ENCODE results near the gene MYL11.
"Not testable (repeated sequence)": the region's sequence is repeated elsewhere in the genome, so short reads cannot be mapped to it uniquely, and the experiment has no call there.

The MYL11 gene, protein sequence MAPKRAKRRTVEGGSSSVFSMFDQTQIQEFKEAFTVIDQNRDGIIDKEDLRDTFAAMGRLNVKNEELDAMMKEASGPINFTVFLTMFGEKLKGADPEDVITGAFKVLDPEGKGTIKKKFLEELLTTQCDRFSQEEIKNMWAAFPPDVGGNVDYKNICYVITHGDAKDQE

DNA sequence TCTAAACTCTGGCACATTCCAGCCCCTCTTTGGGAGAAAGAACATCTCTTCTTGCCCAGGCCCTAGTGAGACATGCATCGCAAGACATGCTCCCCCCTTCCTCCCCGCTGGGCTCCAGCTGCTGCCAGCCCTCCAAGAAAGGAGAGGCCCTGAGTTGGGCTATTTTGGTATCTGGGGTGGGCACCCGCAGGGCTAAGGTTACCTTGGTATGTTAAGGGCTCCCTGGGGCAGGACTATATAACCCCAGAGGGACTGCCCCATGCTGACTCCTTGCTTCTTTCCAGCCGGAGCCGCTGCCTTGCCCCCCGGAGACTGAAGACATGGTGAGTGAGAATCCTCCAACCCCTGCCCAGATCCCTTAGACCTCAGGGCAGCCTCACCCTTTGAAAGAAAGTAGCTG lies at the start of gene MYL11:
Gene MYL11 (plus strand): TSS at position 265 of the 400 bp plus-strand sequence. CDS start 56 bp downstream, at position 321.
- peak in 1 of 2 experiments; percentile 14 for DNase-seq

DNA sequence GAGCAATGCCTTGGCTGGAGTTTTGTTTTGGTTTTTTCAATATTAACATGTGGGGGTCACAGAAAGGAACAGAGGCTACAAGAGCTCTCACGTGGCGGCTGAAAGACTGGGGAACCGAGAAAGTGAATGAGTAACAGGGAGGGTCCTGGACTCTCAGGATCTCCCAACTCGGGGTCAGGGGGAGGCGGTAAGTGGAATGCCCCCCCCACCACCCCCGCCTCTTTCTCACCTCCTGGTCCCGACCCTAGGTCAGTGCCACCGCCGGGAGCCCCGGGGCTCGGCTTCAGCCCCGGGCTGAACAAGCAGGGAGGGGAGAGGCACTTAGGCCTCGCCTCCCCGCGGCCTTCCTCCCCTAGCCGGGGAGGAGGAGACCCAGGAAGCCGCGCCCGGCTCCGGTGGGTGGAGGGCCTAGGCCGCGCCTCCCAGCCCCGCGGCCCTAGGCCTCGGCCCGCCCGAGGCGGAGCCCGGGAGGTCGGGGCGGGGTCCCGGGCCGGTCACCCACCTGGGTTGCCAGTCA lies 40.1 kb upstream of the MYL11 start:
- DNase-seq = peak; percentile 90 to 93

DNA sequence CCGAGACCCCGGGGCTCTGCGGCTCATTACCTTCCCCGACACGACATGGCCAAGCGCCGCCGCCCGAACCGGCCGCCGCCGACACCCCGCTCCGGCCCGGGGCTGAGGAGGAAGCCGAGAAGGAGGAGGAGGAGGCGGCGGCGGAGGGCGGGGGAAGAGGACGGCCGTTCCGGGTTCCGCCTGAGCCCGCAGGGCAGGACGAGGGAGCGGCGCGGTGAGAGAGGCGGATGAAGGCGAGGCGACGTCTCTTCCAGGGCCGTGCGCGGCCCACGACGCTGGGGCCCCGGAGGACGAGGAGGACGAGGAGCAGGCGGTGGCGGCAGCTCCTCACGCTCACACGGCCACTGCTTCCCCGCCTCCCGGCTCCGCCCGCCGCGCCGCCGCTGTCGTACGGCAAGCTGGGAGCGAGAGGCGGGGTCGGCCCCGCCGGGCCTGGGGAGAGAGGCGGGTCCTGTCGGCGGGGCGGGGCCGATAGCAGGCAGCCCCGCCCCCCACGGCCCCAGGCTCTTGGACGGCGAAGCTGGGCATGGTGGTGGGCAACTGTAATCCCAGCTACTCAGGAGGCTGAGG lies 39.5 kb upstream of the MYL11 start:
- peak; percentile 90 to 92 for DNase-seq

DNA sequence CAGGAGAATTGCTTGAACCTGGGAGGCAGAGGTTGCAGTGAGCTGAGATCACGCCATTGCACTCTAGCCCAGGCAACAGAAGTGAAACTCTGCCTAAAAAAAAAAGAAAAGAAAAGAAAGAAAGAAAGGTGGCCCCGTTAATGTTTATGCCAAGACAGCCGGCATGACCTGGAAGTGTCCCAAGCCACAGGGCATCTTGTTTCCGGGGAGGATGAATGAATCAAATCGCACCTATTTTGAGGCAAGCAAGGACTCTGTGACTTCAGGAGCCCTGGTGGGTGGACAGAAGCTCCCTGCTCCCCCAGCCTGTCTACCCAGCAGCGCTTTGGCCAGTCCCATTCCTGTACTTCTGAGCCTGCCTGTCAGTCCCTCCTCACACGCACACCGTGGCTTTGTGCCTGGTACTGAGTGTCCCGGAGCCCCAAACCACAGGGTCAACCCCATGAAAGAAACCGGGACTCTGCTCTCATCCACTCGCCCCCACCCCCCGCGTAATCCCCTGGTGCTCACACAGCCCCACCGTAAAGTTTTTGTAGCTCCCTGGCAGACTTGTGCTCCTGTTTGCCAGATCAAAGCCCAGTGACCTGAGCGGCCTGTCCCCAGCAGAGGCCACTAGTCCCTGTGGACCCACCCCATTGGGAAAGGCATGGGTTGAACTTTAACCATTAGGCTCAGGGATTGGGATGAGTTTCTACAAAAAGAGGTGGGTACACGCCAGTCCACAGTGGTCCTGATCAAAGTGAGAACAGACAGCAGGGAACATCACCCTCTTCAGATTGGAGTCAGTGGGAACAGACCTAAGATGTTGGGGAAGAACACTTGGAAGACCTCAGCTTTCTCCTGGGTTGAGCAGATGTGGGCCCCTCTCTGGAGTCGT lies 38.8 kb upstream of the MYL11 start:
- DNase-seq = peak in 1 of 2 experiments; percentile 49

DNA sequence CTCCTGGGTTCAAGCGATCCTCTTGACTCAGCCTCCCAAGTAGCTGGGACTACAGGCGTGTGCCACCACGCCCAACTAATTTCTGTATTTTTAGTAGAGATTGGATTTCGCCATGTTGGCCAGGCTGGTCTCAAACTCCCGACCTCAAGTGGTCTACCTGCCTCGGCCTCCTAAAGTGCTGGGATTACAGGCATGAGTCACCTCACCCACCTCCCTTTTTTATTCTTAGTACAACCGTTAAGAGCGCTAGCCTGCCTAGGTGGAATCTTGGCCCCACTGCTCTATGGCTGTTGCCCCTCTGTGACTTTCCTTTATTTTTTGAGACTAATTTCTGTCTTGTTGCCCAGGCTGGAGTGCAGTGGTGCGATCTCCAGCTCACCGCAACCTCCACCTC lies 36.6 kb upstream of the MYL11 start:
- DNase-seq = peak in 1 of 2 experiments; percentile 9

DNA sequence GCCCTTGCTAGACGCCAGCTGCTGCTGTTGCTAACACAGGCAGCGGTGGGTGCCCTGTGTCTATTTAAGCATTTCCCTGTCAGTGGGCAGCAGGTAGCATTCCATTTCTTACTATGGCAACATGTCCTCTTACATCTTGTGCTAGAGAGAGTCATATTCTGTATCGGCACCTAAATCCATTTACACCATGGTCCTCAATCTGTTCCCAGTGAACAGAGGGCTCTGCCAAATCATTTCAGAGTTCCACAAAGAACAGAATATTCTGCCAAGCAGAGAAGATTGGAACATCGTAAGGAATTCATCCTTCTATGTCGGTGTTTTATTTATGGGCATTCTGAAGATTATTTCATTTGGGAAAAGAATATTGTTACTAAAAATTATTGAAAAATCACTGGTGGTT lies 35.9 kb upstream of the MYL11 start:
- DNase-seq = not testable (repeated sequence)

DNA sequence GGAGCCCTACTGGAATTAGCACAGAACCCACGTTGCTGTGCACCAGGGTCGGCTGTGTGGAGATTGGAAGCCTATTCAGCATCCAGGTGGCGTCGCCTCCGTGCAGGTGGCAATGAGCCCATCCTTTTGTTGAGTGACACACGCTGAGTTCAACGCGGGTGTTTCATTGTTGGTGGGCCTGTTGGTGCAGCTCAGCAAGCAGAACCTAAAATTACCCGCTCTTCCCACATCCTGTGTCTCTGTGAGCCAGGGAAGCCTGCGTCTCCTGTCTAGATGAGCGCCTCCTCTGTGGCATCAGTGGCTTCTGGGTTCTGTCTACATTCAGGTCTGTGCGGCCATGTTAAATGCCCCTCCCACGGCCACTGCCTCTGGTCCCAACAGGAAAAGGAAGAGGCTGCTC lies 34.0 kb upstream of the MYL11 start:
- DNase-seq = peak; percentile 19 to 30

DNA sequence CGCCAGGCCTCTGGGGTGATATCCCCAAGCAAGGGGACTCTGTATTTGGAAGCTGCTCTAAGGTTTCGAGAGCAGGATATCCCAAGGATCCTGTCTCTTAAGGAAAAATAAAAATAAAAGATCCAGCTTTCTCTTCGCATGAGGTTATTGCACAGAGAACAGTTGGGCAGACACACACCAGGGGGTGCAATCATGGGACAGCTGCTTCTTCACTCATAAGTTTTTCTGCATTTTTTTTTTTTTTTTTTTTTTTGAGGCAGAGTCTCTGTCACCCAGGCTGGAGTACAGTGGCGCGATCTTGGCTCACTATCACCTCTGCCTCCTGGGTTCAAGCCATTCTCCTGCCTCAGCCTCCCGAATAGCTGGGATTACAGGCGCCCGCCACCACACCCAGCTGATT lies 32.6 kb upstream of the MYL11 start:
- DNase-seq = peak; percentile 11 to 12

DNA sequence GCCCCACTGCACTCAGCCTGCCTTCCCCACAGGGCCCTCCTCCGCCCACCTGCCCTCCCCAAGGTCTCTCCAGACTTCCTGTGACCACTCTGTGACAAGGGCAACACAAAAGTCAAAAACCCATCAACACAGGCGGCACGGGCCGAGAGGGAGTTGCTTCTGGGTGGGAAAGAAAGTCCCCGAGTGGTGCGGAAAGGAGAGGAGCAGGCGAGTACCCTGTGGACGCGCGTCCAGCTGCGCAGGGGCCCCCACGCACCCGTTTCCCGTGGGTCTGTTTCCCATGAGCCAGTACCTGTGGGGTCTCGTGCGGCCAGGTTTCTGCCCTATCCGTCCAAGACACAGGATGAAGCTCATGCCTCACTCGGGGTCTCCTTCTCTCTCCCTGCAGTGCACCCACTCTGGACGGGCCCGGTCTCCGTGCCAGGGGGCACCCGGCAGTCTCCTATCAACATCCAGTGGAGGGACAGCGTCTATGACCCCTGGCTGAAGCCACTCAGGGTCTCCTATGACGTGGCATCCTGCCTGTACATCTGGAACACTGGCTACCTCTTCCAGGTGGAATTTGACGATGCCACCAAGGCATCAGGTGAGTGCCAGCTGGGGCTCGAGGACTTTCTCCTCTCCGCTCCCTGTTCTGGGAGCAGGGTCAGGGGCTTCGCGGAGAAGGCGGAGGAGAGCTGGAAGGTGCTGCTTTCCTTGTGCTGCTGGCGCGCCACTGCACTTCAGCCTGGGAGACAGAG lies 31.7 kb upstream of the MYL11 start:
- DNase-seq = peak; percentile 13 to 17

DNA sequence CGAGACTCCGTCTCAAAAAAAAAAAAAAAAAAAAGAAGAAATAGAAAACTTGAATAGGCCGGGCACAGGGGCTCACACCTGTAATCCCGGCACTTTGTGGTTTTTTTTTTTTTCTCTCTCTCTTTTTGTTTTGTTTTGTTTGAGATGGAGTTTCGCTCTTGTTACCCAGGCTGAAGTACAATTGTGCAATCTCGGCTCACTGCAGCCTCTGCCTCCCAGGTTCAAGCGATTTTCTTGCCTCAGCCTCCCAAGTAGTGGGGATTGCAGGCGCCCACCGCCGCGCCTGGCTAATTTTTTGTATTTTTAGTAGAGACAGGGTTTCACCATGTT lies 31.1 kb upstream of the MYL11 start:
- DNase-seq = peak in 1 of 2 experiments; percentile 10

DNA sequence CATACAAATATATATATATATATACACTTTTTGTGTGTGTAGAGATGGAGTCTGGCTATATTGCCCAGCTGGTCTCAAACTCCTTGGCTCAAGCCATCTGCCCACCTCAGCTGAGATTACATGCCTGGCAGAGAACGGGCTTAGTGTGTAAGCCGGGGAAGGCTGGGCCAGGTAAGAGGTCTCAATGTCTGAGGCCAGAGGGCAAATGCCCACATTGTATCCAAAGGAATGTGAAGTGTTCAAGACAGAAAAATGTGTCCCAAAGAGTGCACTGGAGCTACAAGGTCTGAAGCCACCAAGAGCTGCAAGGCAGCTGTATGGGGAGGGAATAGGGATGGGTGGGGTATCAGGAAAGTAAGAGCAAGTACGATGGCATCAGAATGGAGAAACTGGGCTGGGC lies 28.3 kb upstream of the MYL11 start:
- peak in 1 of 2 experiments; percentile 10 for DNase-seq

DNA sequence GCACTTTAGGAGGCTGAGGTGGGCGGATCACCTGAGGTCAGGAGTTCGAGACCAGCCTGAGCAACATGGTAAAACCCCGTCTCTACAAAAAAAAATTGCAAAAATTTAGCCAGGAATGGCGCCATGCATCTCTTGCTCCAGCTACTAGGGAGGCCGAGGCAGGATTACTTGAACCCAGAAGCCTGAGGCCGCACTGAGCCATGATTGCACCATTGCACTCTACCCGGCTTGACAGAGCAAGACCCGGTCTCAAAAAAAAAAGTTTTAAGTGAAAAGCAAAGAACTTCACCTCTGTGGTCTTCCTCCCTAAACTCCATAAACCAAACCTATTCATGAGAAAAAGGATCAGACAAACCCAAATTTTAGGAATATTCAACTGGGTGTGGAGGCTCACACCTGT lies 26.5 kb upstream of the MYL11 start:
- no peak for DNase-seq

DNA sequence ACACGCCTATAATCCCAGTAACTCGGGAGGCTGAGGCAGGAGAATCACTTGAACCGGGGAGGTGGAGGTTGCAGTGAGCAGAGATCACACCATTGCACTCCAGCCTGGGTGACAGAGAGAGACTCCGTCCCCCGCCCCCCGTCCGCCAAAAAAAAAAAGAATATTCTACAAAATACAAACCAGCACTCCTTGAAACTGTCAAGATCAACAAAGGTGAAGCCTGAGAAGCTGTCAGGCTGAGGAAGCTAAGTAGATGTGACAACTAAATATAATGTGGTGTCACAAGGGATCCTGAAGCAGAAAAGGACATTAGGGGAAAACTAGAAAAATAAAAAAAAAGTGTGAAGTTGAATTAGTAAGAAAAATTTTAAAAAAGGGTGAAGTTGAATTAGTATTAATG lies 25.7 kb upstream of the MYL11 start:
- no peak for DNase-seq

DNA sequence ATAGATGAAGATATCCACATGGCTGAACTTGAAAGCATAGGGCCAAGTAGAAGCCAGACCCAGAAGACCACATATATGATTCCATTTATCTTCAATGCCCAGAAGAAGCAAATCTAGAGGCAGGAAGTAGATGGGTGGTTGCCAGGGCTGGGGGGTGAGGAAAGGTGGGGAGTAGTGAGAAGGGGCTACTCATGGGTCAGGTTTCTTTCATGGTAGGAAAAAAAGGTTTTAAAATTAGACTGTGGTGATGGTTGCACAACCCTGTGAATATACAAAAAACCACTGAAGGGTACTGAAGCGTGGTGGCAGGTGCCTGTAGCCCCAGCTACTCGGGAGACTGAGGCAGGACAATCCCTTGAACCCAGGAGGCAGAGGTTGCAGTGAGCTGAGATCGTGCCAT lies 24.9 kb upstream of the MYL11 start:
- DNase-seq = no peak

DNA sequence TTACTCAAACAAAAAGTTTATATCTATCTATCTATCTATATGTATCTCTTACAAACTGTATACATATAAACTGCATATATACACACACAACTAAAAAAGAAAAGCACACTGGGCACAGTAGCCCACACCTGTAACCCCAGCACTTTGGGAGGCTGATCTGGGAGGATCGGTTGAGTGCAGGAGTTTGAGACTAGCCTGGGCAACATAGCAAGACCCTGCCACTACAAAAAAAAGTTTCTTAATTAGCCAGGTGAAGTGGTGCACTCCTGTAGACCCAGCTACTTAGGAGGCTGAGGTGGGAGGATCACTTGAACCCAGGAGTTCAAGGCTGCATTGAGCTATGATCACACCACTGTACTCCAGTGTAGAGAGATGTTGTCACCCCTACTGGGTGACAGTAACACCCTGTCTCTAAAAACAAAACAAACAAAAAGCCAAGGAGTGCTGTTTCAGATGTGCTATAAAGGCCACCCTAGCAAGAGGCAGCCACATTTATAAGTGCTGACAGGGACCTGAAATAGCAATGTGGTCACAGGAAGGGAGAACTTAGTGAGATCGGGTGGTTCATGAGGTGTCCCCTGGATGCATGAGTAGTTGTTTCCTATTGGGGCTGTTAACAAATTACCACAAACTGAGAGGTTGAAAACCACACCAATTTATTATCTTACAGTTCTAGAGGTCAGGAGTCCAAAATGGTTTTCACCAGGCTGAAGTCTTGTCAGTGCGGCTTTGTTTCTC lies 24.3 kb upstream of the MYL11 start:
- no peak for DNase-seq

DNA sequence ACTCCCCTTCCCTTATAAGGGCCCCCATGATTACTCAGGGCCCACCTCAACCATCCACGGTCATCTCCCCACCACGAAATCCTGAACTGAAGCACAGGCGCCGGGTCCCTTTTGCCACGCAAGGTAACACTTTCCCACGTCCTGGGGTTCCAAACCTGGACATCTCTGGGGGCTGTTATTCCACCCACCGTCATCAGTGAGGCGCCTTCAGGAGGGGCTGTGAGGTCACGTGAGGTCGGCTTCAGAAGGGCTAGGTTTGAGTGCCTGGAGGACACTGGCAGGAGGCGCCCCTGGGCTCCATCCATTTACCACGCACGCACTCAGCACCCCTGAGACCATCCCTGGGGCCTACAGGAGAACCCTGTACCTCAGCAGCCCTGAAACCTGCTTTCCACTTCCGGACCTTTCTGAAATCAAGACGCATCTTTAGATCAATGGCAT lies 23.6 kb upstream of the MYL11 start:
- DNase-seq = no peak

DNA sequence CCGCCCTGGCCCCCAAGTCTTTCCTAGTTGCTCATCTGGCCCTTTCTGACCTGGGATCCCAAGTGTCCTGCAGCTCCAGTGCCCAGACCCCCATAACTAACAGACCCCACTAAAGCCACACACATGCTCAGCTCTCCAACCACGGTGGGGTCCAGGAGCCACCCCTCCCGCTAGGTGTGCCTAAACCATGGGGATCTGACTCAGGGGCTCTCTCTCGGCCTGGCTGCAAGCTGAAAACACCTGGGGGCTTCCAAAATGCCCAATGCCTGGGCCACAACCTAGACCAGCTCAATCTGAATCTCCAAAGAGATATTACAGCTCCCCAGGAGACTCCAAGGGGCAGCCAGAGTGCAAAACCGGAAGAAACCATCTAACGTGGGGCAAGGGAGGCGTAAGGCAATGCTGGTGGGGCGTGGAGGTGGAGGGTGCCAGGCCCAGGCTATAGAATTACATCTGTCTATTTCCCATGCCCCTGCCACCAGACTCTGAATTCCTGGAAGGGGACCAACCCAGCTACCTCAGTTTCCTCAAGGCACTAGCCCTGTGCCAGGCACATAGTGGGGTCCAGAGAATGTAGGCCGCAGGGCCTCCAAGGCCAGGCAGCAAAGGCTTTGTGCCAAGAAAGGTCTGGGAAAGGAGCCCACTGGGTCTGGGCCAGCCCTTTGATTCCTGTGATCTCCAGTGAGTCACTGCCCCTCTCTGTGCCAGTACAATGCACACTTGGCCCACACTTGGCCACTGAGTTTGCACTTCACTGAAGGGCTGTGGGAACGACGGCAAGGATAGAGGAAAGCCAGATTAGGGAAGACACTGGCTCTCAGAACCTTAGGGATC lies 22.8 kb upstream of the MYL11 start:
- DNase-seq = no peak

DNA sequence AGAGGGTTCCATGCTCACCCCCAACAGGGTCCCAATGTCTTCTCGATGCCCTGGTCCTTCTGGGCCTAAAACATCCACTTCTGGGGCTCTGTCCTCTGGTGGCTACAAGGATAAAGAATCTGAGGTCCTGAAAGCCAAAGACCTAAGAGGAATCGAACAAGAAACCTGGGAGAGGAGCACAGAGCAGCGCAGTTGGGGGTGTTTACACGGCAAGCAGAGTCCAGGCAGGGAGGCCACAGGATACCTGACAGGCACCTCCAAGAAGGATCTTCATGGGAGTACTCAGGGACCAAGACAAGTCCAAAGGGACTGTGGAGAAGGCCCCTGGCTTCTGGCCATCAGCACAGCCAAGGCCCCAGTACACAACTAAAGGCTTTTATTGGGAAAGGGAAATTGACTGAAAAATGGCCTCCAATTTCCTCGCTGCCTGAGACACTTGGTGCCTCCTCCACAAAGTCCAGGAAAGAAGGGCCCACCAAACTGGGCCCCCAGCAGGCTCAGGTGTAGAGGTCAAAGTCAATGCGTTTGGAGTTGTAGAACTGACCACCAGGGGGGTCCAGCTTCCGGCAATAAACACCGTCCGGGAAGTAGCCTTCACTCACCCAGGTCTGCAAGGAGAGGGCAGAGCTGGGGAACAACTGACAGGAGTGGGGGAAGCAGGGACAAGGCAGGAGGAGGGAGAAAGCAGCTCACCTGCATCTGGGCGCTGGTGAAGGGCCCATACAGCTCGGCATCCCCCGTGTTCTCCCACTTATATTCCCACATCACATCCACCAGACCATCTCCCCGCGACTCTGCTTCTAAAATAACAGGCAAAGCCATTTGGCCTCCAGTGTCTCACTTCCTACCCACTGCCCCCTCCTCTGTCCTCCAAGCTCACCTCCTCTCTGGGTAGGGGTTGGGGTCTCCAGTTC lies 21.9 kb upstream of the MYL11 start:
- no peak for DNase-seq

DNA sequence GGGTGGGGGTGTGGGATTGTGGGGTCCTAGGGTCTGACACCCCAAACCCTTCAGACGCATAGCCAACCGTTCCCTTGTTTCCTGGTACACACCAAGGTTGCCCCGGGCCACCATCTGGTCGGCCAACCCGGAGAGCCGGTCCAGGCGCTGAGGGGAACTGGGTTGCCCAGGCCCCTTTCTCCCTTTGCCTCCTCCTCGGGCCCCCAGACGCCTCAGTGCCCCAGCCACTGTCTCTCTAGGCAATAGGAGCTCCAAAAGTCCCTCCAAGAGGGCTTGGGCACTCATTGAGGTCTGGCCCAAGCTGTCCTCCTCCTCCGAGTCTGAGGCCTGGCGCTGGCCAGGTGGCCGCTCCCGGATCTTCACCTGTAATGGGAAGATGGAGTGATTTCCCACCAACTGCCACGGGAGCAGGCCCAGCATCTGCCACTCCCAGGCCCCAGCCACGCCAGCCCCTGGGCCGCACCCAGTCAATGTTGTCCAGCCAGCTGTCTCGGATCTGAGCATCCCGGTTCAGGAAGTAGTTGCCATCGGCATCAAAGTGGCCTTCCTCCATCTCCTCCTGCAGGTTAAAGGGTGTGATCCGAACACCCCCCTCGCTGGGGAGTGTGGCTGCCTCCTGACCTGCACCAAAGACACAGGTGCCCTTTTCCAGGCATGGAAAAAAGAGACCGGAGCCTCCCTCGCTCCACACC lies 21.0 kb upstream of the MYL11 start:
- DNase-seq = no peak
